DND-41 (cell line): ENCODE data around the gene ARHGEF39.

Experiments
- ATAC-seq: fragments of 200-7000 bp; cut with Tn5 transposase; 3 replicates; pipeline ENCODE4 v1.9.1; 2021; ENCODE audit warnings: low read depth; ENCODE audit not compliant: insufficient read depth
- DNase-seq: peaks from one replicate; pipeline ENCODE4 v3.0.0-alpha.2; 2020
- H2AFZ ChIP-seq: 2 replicates; pipeline ENCODE4 v1.6.0; 2012; ENCODE audit warnings: low read depth, low read length
- H3K27ac ChIP-seq: 2 replicates; pipeline ENCODE4 v1.5.1; 2012; ENCODE audit warnings: low read length, inconsistent platforms
- H3K27me3 ChIP-seq: fragments of 200-600 bp; sonication (generic); 2 replicates; pipeline ENCODE4 v1.6.0; 2012; ENCODE audit warnings: low read length, mild to moderate bottlenecking, inconsistent platforms; ENCODE audit not compliant: insufficient read depth, poor library complexity
- H3K36me3 ChIP-seq: 2 replicates; pipeline ENCODE4 v1.5.1; 2012; ENCODE audit warnings: low read length, inconsistent platforms; ENCODE audit not compliant: insufficient read depth
- H3K4me1 ChIP-seq: 2 replicates; pipeline ENCODE4 v1.5.1; 2012; ENCODE audit warnings: mild to moderate bottlenecking, low read length; ENCODE audit not compliant: insufficient read depth
- H3K4me2 ChIP-seq: 2 replicates; pipeline ENCODE4 v1.6.0; 2012; ENCODE audit warnings: mild to moderate bottlenecking, moderate library complexity, low read length, inconsistent platforms; ENCODE audit not compliant: insufficient read depth
- H3K4me3 ChIP-seq, 2 experiments: fragments of 200-600 bp in 1 of 2; shearing (Covaris generic) in 1 of 2; 2 replicates each; pipeline ENCODE4 v1.5.1; 2012 to 2016; ENCODE audit warnings: inconsistent platforms in 2 of 2, low read length in 2 of 2, mild to moderate bottlenecking in 2 of 2, low read depth in 1 of 2, moderate library complexity in 1 of 2
- H3K79me2 ChIP-seq: 2 replicates; pipeline ENCODE4 v1.6.0; 2012; ENCODE audit warnings: low read length, inconsistent platforms; ENCODE audit not compliant: insufficient read depth
- H3K9ac ChIP-seq: 2 replicates; pipeline ENCODE4 v1.6.0; 2012; ENCODE audit warnings: low read depth, mild to moderate bottlenecking, inconsistent platforms, low read length, moderate library complexity
- H3K9me3 ChIP-seq: 2 replicates; pipeline ENCODE4 v1.5.1; 2012; ENCODE audit warnings: low read length, moderate library complexity, mild to moderate bottlenecking, inconsistent platforms; ENCODE audit not compliant: insufficient read depth, severe bottlenecking
- H4K20me1 ChIP-seq: 2 replicates; pipeline ENCODE4 v1.6.0; 2012; ENCODE audit warnings: low read length; ENCODE audit not compliant: insufficient read depth
- CTCF ChIP-seq: IDR thresholded peaks from 2 replicates; pipeline ENCODE4 v1.5.1; 2012; ENCODE audit warnings: borderline replicate concordance, low read length, moderate library complexity, mild to moderate bottlenecking; ENCODE audit not compliant: poor library complexity, severe bottlenecking; ENCODE audit errors: extremely low read depth
- EZH2 ChIP-seq: IDR thresholded peaks from 3 replicates; pipeline ENCODE4 v1.6.1; 2012; ENCODE audit warnings: borderline replicate concordance, low read depth, mild to moderate bottlenecking, moderate library complexity, low read length, inconsistent platforms; ENCODE audit not compliant: severe bottlenecking

ARHGEF39 gene

GRCh38 chr9:35611230-35611797, 53.7 kb downstream of the ARHGEF39 start:
- Histone ChIP-seq H3K79me2 (peaks cover 28% of the 10 kb centered on the region), H3K4me3 (no peak overlapping the region), H3K4me1 (peaks cover 37% of the 10 kb centered on the region), H3K27me3 (no peaks in the 10 kb centered on the region), H3K27ac (no peak overlapping the region), H3K9me3 (no peaks in the 10 kb centered on the region), H2AFZ (no peak overlapping the region), H3K36me3 (peaks cover 47% of the 10 kb centered on the region), H3K4me2 (no peak overlapping the region), H4K20me1 (peaks cover 11% of the 10 kb centered on the region), H3K9ac (no peak overlapping the region)
- DNase-seq: peak; percentile 66
- peak; percentile 79 for ATAC-seq
- TF ChIP-seq CTCF (peak; percentile 74), EZH2 (no peak)

GRCh38 chr9:35609820-35610163, 55.2 kb downstream of the ARHGEF39 start:
- Histone ChIP-seq H3K27me3 (no peaks in the 10 kb centered on the region), H3K9me3 (no peaks in the 10 kb centered on the region), H4K20me1 (peaks cover 16% of the 10 kb centered on the region), H3K27ac (no peak overlapping the region), H3K9ac (no peak overlapping the region), H3K4me2 (no peak overlapping the region), H3K79me2 (peaks cover 41% of the 10 kb centered on the region), H3K4me1 (peaks cover 28% of the 10 kb centered on the region), H2AFZ (no peak overlapping the region), H3K36me3 (peaks cover 47% of the 10 kb centered on the region), H3K4me3 (no peak overlapping the region)
- ATAC-seq: no peak
- DNase-seq: no peak
- TF ChIP-seq EZH2 (no peak), CTCF (no peak)
